GM18517 (cell line): ENCODE results near the gene CD55.
A peak's percentile ranks its signal among the peaks of the same experiment; 100 is the strongest.

Experiments
- ATAC-seq: cut with Tn5 transposase; IDR thresholded peaks from one replicate; pipeline ENCODE4 v1.9.1; 2021; ENCODE audit warnings: mild to moderate bottlenecking, moderate library complexity; ENCODE audit not compliant: unreplicated experiment

The CD55 gene

GRCh38 chr1:207328004-207328403 is 6.5 kb downstream of the CD55 start:
- ATAC-seq, result no peak

- no peak for ATAC-seq
Observed at GRCh38 chr1:207328908-207329440, 7.5 kb downstream of the CD55 start.

GRCh38 chr1:207329469-207329868 is 8.0 kb downstream of the CD55 start:
- no peak for ATAC-seq

- ATAC-seq, result no peak
Observed at GRCh38 chr1:207330011-207330710, 8.7 kb downstream of the CD55 start.

- ATAC-seq, result no peak
Observed at GRCh38 chr1:207331354-207332313, 10.2 kb downstream of the CD55 start.

GRCh38 chr1:207333009-207333600 is 11.6 kb downstream of the CD55 start:
- no peak for ATAC-seq

DNA sequence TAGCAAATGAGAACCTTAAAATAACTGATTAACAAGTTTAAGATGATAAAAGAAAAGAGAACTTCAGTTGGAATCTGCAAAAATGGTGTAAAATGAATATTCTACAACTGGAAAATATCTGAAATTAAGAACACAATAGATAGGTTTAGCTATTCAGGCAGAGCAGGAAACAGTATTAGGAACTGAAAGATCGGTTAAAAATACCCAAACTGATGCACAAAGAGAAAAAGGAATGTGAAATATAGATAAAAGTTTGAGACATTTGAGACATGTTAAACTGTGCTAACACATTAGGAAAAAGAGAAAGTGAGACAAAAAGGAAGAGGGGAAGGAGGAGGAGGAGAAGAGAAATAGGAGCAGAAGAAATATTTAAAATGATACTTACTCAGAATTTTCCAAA is 12.1 kb downstream of the CD55 start:
- ATAC-seq, result no peak

DNA sequence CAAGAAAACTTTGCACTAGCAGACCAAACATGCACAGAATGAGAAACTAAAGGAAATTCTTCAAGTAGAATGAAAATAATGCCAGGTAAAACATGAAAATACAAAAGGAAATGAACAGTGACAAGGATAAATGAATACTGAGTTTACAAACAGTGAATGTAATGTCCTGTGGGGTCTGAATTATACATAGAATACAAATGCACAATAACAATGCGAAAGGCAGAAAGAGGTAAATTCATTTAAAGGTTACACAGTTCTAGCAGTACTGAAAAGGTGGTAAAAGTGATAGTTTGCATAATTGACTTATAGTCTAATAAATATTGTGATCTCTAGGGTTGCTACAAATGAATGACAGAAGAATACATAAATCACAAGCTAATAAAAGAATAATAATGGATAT is 12.9 kb downstream of the CD55 start:
- no peak for ATAC-seq

DNA sequence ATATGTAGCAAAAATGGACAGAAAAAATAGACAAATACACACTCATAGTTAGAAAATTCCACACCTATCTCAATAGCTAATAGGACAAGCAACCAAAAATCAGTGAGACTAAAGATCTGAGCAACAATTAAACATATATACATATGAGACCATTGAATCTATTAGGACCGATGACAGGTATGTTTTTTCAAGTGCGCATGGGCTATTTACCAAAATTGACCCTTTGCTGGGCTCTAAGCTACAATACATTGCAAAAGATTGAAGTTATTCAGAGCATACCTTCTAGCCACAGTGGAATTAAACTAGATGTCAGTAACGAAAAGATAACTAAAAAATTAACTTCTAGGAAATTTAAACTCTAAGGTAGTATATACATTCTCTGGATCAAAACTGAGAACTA is 13.7 kb downstream of the CD55 start:
- no peak for ATAC-seq

GRCh38 chr1:207335695-207336363 is 14.4 kb downstream of the CD55 start:
- ATAC-seq, result peak; percentile 67

DNA sequence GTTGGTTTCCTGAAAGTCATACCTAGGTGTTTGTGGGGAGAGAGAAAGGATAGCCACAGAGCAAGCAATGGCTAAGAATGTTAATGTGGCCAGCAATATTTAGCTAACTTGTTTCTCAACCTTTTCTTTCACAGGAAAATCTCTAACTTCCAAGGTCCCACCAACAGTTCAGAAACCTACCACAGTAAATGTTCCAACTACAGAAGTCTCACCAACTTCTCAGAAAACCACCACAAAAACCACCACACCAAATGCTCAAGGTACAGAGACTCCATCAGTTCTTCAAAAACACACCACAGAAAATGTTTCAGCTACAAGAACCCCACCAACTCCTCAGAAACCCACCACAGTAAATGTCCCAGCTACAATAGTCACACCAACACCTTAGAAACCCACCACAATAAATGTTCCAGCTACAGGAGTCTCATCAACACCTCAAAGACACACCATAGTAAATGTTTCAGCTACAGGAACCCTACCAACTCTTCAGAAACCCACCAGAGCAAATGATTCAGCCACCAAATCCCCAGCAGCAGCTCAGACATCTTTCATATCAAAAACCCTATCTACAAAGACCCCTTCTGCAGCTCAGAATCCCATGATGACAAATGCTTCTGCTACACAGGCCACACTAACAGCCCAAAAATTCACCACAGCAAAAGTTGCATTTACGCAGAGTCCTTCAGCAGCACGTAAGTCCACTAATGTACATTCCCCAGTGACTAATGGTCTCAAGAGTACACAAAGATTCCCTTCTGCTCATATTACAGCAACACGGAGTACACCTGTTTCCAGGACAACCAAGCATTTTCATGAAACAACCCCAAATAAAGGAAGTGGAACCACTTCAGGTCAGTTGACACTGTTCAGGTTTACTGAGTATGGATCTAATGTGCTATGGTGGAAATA is 15.3 kb downstream of the CD55 start:
- peak; percentile 77 for ATAC-seq

- no peak for ATAC-seq
Observed at GRCh38 chr1:207342332-207342731, 20.9 kb downstream of the CD55 start.

DNA sequence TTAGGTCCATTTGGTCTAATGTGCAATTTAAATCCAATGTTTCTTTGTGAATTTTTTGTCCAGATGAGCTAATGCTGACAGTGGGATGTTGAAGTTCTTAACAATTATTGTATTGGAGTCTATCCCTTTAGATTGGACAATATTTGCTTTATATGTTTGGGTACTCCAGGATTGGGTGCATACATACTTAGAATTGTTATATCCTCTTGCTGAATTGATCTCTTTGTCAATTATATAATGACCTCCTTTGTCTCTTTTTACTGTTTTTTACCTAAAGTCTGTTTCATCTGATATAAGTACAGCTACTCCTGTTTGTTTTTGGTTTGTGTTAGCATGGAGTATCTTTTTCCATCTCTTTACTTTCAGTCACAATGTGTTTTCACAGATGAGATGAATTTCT is 22.2 kb downstream of the CD55 start:
- no peak for ATAC-seq

GRCh38 chr1:207344221-207344620 is 22.7 kb downstream of the CD55 start:
- no peak for ATAC-seq

DNA sequence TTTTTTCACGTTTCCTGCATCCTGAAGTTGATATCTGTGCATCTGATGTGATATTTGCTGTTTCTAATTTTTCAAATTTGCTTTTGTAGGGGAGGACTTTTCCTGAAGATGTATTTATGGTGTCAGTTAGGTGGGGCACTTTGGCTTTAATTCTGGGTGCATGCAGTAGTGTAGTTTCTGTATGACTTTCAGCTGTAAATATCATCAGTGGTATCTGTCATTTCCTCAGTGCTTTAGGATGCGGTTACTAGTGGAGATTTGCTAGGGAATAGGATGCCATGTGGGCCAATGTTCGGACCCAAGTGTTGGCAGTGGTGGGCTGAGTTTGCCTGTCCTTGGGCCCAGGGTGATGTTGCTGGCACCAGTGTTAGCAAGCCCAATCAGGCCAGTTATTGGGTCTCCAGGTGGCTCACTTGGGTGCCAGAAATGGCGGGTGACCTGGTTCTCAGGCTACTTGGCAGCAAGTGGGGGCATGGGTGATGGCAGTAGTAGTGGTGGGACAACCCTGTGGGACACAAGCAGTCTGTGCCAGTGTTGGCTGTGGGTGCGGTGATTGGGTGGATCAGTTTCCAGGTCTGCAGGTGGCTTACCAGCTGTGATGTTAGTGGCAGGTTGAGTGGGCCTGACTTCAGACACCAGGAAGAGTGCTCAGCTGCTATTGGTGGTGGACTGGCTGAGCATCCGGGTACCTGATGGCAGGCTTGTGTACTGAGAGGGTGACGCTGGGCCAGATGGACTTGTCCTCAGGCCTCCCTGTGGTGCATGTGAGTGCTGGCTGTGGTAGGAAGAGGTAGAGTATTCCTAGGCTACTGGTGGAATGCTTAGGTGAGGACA is 24.4 kb downstream of the CD55 start:
- no peak for ATAC-seq

- no peak for ATAC-seq
Observed at GRCh38 chr1:207346513-207346912, 25.0 kb downstream of the CD55 start.

GRCh38 chr1:207349979-207350378 is 28.5 kb downstream of the CD55 start:
- ATAC-seq, result no peak

DNA sequence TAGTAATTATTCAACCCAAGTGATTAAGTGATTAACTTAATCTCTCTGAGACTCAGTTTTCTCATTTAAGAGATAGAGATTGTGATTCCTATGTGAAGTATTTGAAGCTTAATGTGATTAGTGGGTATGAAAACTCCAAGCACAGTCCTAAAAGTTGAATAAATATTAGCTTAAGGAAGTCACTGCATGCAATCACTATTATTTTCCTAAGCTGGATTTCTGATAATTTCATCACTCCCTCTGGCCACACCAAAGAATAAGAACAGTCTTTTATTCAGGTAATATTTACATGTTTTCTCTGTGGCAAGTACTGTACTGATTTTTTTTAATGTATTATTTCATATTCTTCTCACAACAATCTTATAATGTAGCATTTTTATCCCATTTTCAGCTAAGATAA is 31.1 kb downstream of the CD55 start:
- ATAC-seq, result no peak

DNA sequence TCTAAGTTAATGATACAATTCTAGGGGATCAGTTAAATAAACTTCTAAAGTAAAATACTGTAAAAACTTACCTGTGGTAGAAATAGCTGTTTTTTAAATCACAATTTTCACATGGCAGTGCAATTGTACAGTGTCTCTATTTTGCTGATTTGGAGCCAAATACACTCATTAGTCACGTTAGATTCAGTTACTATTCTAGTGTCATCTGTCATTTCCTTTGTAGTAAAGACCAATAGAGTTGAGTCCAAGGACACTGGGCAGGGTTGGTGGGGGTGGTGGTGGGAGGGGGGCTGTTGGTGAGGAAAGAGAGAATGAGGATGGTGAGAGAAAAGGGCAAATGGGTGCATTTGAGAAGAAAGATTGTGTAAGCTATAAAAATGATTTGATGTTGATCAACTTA is 33.6 kb downstream of the CD55 start:
- no peak for ATAC-seq
